GM12878 (cell line): ENCODE data around the gene JADE3. TPM values are rescaled to one million over a fixed set of nuclear protein-coding genes. Genes with fewer than 3 reads are reported as not detected.
A peak's percentile ranks its signal among the peaks of the same experiment; 100 is the strongest.

ENCODE experiments used
- ATAC-seq: fragments of 200-7000 bp; cut with Tn5 transposase; 3 replicates; pipeline ENCODE4 v1.9.1; 2020; ENCODE audit warnings: mild to moderate bottlenecking, moderate library complexity
- BruUV-seq: library from RNA; stranded (reverse); fragments of 400-500 nt; replicated peaks from 2 replicates; lab custom pipeline; 2021; lab: Mats Ljungman, UMichigan
- CTCF ChIA-PET: fragments of 300-600 bp; sonication (Branson Sonifier 250); formaldehyde crosslinking; extraction: SDS; loops from one replicate; lab custom pipeline; 2021; ENCODE audit warnings: inconsistent platforms; lab: Yijun Ruan, JAX
- POLR2A ChIA-PET: fragments of 350-600 bp; formaldehyde crosslinking; extraction: SDS; loops from one replicate; lab custom pipeline; 2021; ENCODE audit warnings: inconsistent platforms; lab: Charles Lee
- RAD21 ChIA-PET: fragments of 300-600 bp; sonication (Branson Sonifier 250); formaldehyde crosslinking; loops from one replicate; lab custom pipeline; 2023; ENCODE audit warnings: antibody characterized with exemption; ENCODE audit not compliant: unreplicated experiment; lab: Charles Lee
- SMC1A ChIA-PET: fragments of 300-600 bp; sonication (Branson Sonifier 250); formaldehyde crosslinking; loops from one replicate; lab custom pipeline; 2023; ENCODE audit not compliant: unreplicated experiment, uncharacterized antibody; lab: Charles Lee
- DNase-seq: peaks from one replicate; pipeline ENCODE4 v3.0.0-alpha.2; 2011; ENCODE audit warnings: low read depth, low spot score
- FAIRE-seq: peaks from 3 replicates; lab custom pipeline; 2011; peaks lifted over from hg19 to GRCh38; lab: Jason Lieb, UNC
- H2AFZ ChIP-seq: 2 replicates; pipeline ENCODE4 v1.6.0; 2011; ENCODE audit warnings: low read depth, low read length, control low read depth; ENCODE audit not compliant: control insufficient read depth
- H3K27ac ChIP-seq: 2 replicates; pipeline ENCODE4 v1.5.1; 2011; ENCODE audit warnings: control low read depth; ENCODE audit not compliant: control insufficient read depth, insufficient read depth
- H3K27me3 ChIP-seq, 2 experiments: replicated peaks in 1 of 2; 2 replicates each; pipeline versions ENCODE4 v1.6.0 to v1.6.1; 2011; ENCODE audit warnings: low read length in 1 of 2; ENCODE audit not compliant: control insufficient read depth in 2 of 2, insufficient read depth in 2 of 2
- H3K36me3 ChIP-seq, 2 experiments: 2 replicates each; pipeline ENCODE4 v1.5.1; 2011; ENCODE audit warnings: low read length in 1 of 2; ENCODE audit not compliant: control insufficient read depth in 2 of 2, insufficient read depth in 2 of 2
- H3K4me1 ChIP-seq: 2 replicates; pipeline ENCODE4 v1.6.1; 2011; ENCODE audit warnings: mild to moderate bottlenecking, low read length, moderate library complexity, mixed read lengths; ENCODE audit not compliant: control insufficient read depth, insufficient read depth
- H3K4me2 ChIP-seq: 2 replicates; pipeline ENCODE4 v1.6.0; 2011; ENCODE audit warnings: control low read depth; ENCODE audit not compliant: control insufficient read depth, insufficient read depth
- H3K4me3 ChIP-seq: fragments of 200-600 bp; sonication (generic); 2 replicates; pipeline ENCODE4 v1.5.1; 2016
- H3K79me2 ChIP-seq: 2 replicates; pipeline ENCODE4 v1.6.0; 2011; ENCODE audit warnings: low read length; ENCODE audit not compliant: control insufficient read depth, insufficient read depth
- H3K9ac ChIP-seq: 2 replicates; pipeline ENCODE4 v1.8.0; 2011; ENCODE audit warnings: low read length, control low read depth, mixed read lengths; ENCODE audit not compliant: control insufficient read depth, insufficient read depth
- H3K9me3 ChIP-seq: replicated peaks from 3 replicates; pipeline ENCODE4 v1.5.1; 2011; ENCODE audit warnings: mild to moderate bottlenecking, low read length; ENCODE audit not compliant: control insufficient read depth, insufficient read depth
- H4K20me1 ChIP-seq: 2 replicates; pipeline ENCODE4 v1.6.0; 2011; ENCODE audit not compliant: control insufficient read depth, insufficient read depth
- CUX1 ChIP-seq: IDR thresholded peaks from 2 replicates; pipeline ENCODE4 v1.6.1; 2012; ENCODE audit warnings: improper control_type of control experiment, low read depth, low read length; ENCODE audit not compliant: insufficient replicate concordance
- HCFC1 ChIP-seq: fragments of 150-350 bp; IDR thresholded peaks from 2 replicates; pipeline ENCODE4 v1.6.1; 2014; ENCODE audit warnings: low read length
- IRF4 ChIP-seq: IDR thresholded peaks from 2 replicates; pipeline ENCODE4 v1.6.1; 2011; ENCODE audit warnings: low read depth, low read length
- MYC ChIP-seq: IDR thresholded peaks from 2 replicates; pipeline ENCODE4 v1.6.1; 2011; ENCODE audit warnings: mild to moderate bottlenecking, low read length, moderate library complexity, inconsistent platforms; ENCODE audit not compliant: insufficient read depth, insufficient replicate concordance, insufficient read length, severe bottlenecking
- PML ChIP-seq: IDR thresholded peaks from 2 replicates; pipeline ENCODE4 v1.6.1; 2012; ENCODE audit warnings: low read length, inconsistent platforms
- RAD21 ChIP-seq: IDR thresholded peaks from 2 replicates; pipeline ENCODE4 v1.6.1; 2011; ENCODE audit warnings: mild to moderate bottlenecking, low read depth, low read length, moderate library complexity; ENCODE audit not compliant: insufficient read depth
- SPI1 ChIP-seq: IDR thresholded peaks from 2 replicates; pipeline ENCODE4 v1.6.1; 2011; ENCODE audit warnings: low read depth, mild to moderate bottlenecking, low read length, moderate library complexity, borderline replicate concordance; ENCODE audit not compliant: insufficient read depth
- ZNF207 ChIP-seq: fragments of 450-650 bp; IDR thresholded peaks from 2 replicates; pipeline ENCODE4 v1.6.1; 2014; ENCODE audit warnings: antibody characterized with exemption, mild to moderate bottlenecking, borderline replicate concordance
- in situ Hi-C: fragments of 300-500 bp; cut with MboI; formaldehyde crosslinking; loops from 9 replicates; pipeline ENCODE4 v1.14.3; 2018; ENCODE audit warnings: mixed read lengths
- intact Hi-C: fragments of 100-400 bp; cut with micrococcal nuclease; formaldehyde crosslinking; loops from one replicate; pipeline ENCODE4 v1.14.2; 2022; ENCODE audit not compliant: unreplicated experiment
- polyA plus RNA-seq, 11 experiments: library from polyadenylated mRNA; depleted of rRNA in 4 of 11; unstranded in 6 of 11; stranded (reverse) in 5 of 11; fragments of >200 nt; fragmentation: Nextera tagmentation in 4 of 11; fragmentation: Illumina TruSeq in 1 of 11; extraction: Ambion mirVana in 4 of 11; extraction: Trizol in 1 of 11; gene quantifications; 1 replicate in 1 of 11; 2 replicates in 10 of 11; pipeline versions ENCODE4 v1.2.1 to v1.2.3, GENCODE V29; 2011 to 2016; ENCODE audit warnings: inconsistent platforms in 2 of 11, missing spikeins in 2 of 11, low read depth in 1 of 11
- total RNA-seq, 4 experiments: library from RNA; depleted of rRNA in 3 of 4; stranded (reverse); fragments of >200 nt in 3 of 4; fragmentation: Illumina TruSeq in 1 of 4; extraction: Trizol in 1 of 4; gene quantifications; 2 replicates each; pipeline versions ENCODE4 v1.2.1 to v1.2.3, GENCODE V29; 2013 to 2021
- TF ChIP-seq, protein P1 (sequence below), 3 experiments: IDR thresholded peaks in 2 of 3; conservative IDR thresholded peaks in 1 of 3; 2 replicates each; pipeline ENCODE4 v1.5.1; 2011; ENCODE audit warnings: low read depth in 3 of 3, low read length in 3 of 3, mild to moderate bottlenecking in 3 of 3, control low read depth in 2 of 3, moderate library complexity in 2 of 3, inconsistent platforms in 1 of 3, mixed read lengths in 1 of 3; ENCODE audit not compliant: control insufficient read depth in 2 of 3, insufficient read depth in 1 of 3; ENCODE audit errors: extremely low read depth in 1 of 3

The JADE3 gene
- total and polyA plus RNA-seq, 10 of the 15 experiments (the other 5 are each of a cell fraction or from before 2014, with no cell fraction given) = 0.06 to 13.0 (median 0.65) TPM

- ChIA-PET SMC1A (interaction anchor here (0.7 to 1.6 kb wide), 3 partner anchors 9 to 147 kb away, joined by 3 to 11 read pairs (median 4); no protein-coding TSS in a partner anchor), POLR2A (no interaction called here), RAD21 (interaction anchor here (1.0 to 1.7 kb wide), 3 partner anchors 45 to 139 kb away, joined by 4 to 5 read pairs (median 4); no protein-coding TSS in a partner anchor), CTCF (interaction anchor here (1.6 to 4.3 kb wide), 3 partner anchors 33 to 122 kb away, joined by 3 to 21 read pairs (median 6); no protein-coding TSS in a partner anchor)
- H3K4me3 ChIP-seq = no peak overlapping the region
- H3K79me2 ChIP-seq = no peaks in the 10 kb centered on the region
- no peaks in the 10 kb centered on the region for H3K9me3 ChIP-seq
- intact Hi-C loops = no loop called here
- no TSS peak for BruUV-seq
- FAIRE-seq (no peak), ATAC-seq (peak; percentile 78), DNase-seq (no peak)
- H2AFZ ChIP-seq = no peak overlapping the region
- H3K27me3 ChIP-seq = no peaks in the 10 kb centered on the region
- no peak overlapping the region for H3K9ac ChIP-seq
- no peaks in the 10 kb centered on the region for H4K20me1 ChIP-seq
- in situ Hi-C loops = no loop called here
- TF ChIP-seq SPI1 (peak; percentile 87), ZNF207 (no peak), HCFC1 (no peak), IRF4 (0 out of 2 replicates have a peak, but pooled peaks have one; percentile 24)
- no peaks in the 10 kb centered on the region for H3K4me1 ChIP-seq
- H3K27ac ChIP-seq = no peak overlapping the region
- H3K36me3 ChIP-seq = no peaks in the 10 kb centered on the region
- H3K4me2 ChIP-seq = no peak overlapping the region
Observed at GRCh38 chrX:47026198-47026597, 114.0 kb downstream of the JADE3 start.

DNA sequence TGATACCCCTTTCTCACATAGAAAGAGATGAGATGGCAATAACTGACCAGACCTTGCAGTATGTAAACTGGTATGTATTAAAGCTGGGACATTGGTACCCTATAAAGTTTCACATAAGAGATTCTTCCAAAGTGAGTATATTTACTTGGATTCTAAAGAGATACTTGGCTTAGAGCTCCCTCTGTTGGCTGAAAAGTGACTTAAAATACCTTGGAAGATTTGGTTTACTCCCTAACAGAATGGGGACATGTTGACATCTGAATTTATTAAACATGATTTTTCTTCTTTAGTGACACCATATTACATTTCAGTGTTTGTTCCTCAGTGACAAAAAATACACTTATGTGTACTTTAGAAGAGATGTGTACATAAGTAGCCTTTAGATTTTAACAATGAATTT, 118.1 kb downstream of the JADE3 start:
- in situ Hi-C loops = no loop called here
- SMC1A ChIA-PET = interaction anchor here (0.9 to 2.2 kb wide), 6 partner anchors 9 to 228 kb away, joined by 3 to 12 read pairs (median 6); no protein-coding TSS in a partner anchor
- ATAC-seq (peak; percentile 64), DNase-seq (peak; percentile 2), FAIRE-seq (no peak)
- Histone ChIP-seq H3K4me3 (no peak overlapping the region), H3K79me2 (no peaks in the 10 kb centered on the region), H3K27ac (no peak overlapping the region), H3K27me3 (no peaks in the 10 kb centered on the region; a peak in 1 of 4 replicates), H2AFZ (no peak overlapping the region), H3K36me3 (no peaks in the 10 kb centered on the region), H3K4me1 (no peaks in the 10 kb centered on the region), H3K9ac (no peak overlapping the region), H3K4me2 (no peak overlapping the region), H3K9me3 (no peaks in the 10 kb centered on the region), H4K20me1 (no peaks in the 10 kb centered on the region)
- intact Hi-C loops = loop anchor here (1.0 to 5.0 kb wide), 3 partner anchors 128 to 273 kb away; partner anchors contain the start of gene SLC9A7
- CTCF ChIA-PET = interaction anchor here (0.8 to 3.6 kb wide), 24 partner anchors 9 to 648 kb away, joined by 3 to 21 read pairs (median 5); no protein-coding TSS in a partner anchor
- no TSS peak for BruUV-seq
- RAD21 ChIA-PET = interaction anchor here (1.3 to 1.9 kb wide), 3 partner anchors 126 to 622 kb away, joined by 3 to 8 read pairs (median 5); no protein-coding TSS in a partner anchor
- POLR2A ChIA-PET = no interaction called here
- TF ChIP-seq MYC = no peak
- TF ChIP-seq CUX1 = no peak
- peak; percentile 75 for TF ChIP-seq RAD21
- TF ChIP-seq, protein P1, sequence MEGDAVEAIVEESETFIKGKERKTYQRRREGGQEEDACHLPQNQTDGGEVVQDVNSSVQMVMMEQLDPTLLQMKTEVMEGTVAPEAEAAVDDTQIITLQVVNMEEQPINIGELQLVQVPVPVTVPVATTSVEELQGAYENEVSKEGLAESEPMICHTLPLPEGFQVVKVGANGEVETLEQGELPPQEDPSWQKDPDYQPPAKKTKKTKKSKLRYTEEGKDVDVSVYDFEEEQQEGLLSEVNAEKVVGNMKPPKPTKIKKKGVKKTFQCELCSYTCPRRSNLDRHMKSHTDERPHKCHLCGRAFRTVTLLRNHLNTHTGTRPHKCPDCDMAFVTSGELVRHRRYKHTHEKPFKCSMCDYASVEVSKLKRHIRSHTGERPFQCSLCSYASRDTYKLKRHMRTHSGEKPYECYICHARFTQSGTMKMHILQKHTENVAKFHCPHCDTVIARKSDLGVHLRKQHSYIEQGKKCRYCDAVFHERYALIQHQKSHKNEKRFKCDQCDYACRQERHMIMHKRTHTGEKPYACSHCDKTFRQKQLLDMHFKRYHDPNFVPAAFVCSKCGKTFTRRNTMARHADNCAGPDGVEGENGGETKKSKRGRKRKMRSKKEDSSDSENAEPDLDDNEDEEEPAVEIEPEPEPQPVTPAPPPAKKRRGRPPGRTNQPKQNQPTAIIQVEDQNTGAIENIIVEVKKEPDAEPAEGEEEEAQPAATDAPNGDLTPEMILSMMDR (IDR thresholded peaks at IDR 0.05 in 2 of 3, conservative IDR thresholded peaks at IDR 0.05 in 1 of 3; ENCODE audit: control insufficient read depth in 2 of 3, extremely low read depth in 1 of 3, insufficient read depth in 1 of 3, low read depth in 3 of 3, low read length in 3 of 3) = peak; percentile 54 to 66 (median 54)
- no peak for TF ChIP-seq PML
